T-helper 1 cell treated with Interleukin-12 subunit alpha and Interleukin-12 subunit beta and Interleukin-4 antibody, amounts not matched to agents 30 ng/mL and 1 ng/mL, for 36 hours (primary cell): ENCODE data around the gene ANXA2R. TPM values are rescaled to one million over a fixed set of nuclear protein-coding genes. Genes with fewer than 3 reads are reported as not detected.

ENCODE experiments used
- intact Hi-C: fragments of 100-400 bp; cut with micrococcal nuclease; formaldehyde crosslinking; loops from one replicate; pipeline ENCODE4 v1.15.1; 2024
- total RNA-seq: library from RNA; stranded (reverse); gene quantifications from 2 replicates; pipeline ENCODE4 v1.2.3, GENCODE V29; 2022

Gene ANXA2R
- total RNA-seq, 1 donor from 2014 or later, result 9.7 TPM

GRCh38 chr5:43006424-43007202 lies 33.5 kb downstream of the ANXA2R start:
- intact Hi-C loops, result loop anchor here (1.0 to 5.0 kb wide), 3 partner anchors 11 to 1134 kb away; partner anchors contain the start of genes OXCT1 and TMEM267

- intact Hi-C loops, result loop anchor here (5.0 kb wide), 2 partner anchors 477 to 1133 kb away; partner anchors contain the start of genes OXCT1 and TMEM267
Measured at GRCh38 chr5:43005031-43005430, 35.1 kb downstream of the ANXA2R start.

- intact Hi-C loops, result no loop called here
Measured at GRCh38 chr5:43001748-43002147, 38.4 kb downstream of the ANXA2R start.

- intact Hi-C loops, result no loop called here
Measured at GRCh38 chr5:43000914-43001313, 39.2 kb downstream of the ANXA2R start.

- intact Hi-C loops, result no loop called here
Measured at GRCh38 chr5:43000111-43000840, 39.8 kb downstream of the ANXA2R start.

GRCh38 chr5:42995360-42995751 lies 44.8 kb downstream of the ANXA2R start:
- intact Hi-C loops, result loop anchor here (1.0 to 2.0 kb wide), 7 partner anchors 12 to 1091 kb away; partner anchors contain the start of genes ANXA2R and RIMOC1

- intact Hi-C loops, result loop anchor here (1.0 to 5.0 kb wide), 11 partner anchors 13 to 1090 kb away; partner anchors contain the start of genes ANXA2R, NIM1K, NNT and RIMOC1
Measured at GRCh38 chr5:42994555-42995359, 45.4 kb downstream of the ANXA2R start.

- intact Hi-C loops, result loop anchor here (1.0 to 5.0 kb wide), 5 partner anchors 26 to 1089 kb away; partner anchors contain the start of genes NIM1K, NNT and RIMOC1
Measured at GRCh38 chr5:42994246-42994554, 45.9 kb downstream of the ANXA2R start.

GRCh38 chr5:42993516-42994245 lies 46.4 kb downstream of the ANXA2R start:
- intact Hi-C loops, result loop anchor here (1.0 to 5.0 kb wide), 7 partner anchors 27 to 1089 kb away; partner anchors contain the start of genes NIM1K, NNT and RIMOC1

- intact Hi-C loops, result loop anchor here (1.0 to 5.0 kb wide), 5 partner anchors 42 to 1122 kb away; partner anchors contain the start of genes HMGCS1, NIM1K, NNT and OXCT1
Measured at GRCh38 chr5:42992088-42992879, 47.8 kb downstream of the ANXA2R start.

- intact Hi-C loops, result loop anchor here (1.0 to 5.0 kb wide), 7 partner anchors 41 to 1121 kb away; partner anchors contain the start of genes HMGCS1, NIM1K, NNT and OXCT1
Measured at GRCh38 chr5:42991404-42992087, 48.6 kb downstream of the ANXA2R start.

- intact Hi-C loops, result loop anchor here (1.0 to 5.0 kb wide), 4 partner anchors 201 to 611 kb away; partner anchors contain the start of genes NIM1K and NNT
Measured at GRCh38 chr5:42990892-42991291, 49.2 kb downstream of the ANXA2R start.

Other genes starting within 250 kb of the ANXA2R start
- gene SELENOP, start 228.4 kb downstream of the ANXA2R start, total RNA-seq, result 0.27 TPM in 1 of 2 replicates, not detected in the other
- 43.1 and 44.2 TPM in 2 replicates for gene ZNF131, start 80.6 kb upstream of the ANXA2R start, total RNA-seq
- 0.61 and 0.68 TPM in 2 replicates for gene NIM1K, start 151.9 kb upstream of the ANXA2R start, total RNA-seq